H9 (cell line): Measurements from ENCODE around the gene CENPM. TPM values are rescaled to one million over a fixed set of nuclear protein-coding genes. Genes with fewer than 3 reads are reported as not detected.

Source experiments
- DNase-seq: peaks from one replicate; pipeline ENCODE4 v3.0.0-alpha.2; 2017
- H2AFZ ChIP-seq: one replicate; pipeline ENCODE4 v1.6.1; 2013; ENCODE audit warnings: mild to moderate bottlenecking, low read length, control low read depth, moderate library complexity
- H2AK5ac ChIP-seq: 2 replicates; pipeline ENCODE4 v1.6.1; 2013; ENCODE audit warnings: low read length, control low read depth, mixed read lengths; ENCODE audit not compliant: insufficient read length
- H2BK120ac ChIP-seq: one replicate; pipeline ENCODE4 v1.6.1; 2013; ENCODE audit warnings: low read depth, mild to moderate bottlenecking, low read length, control low read depth, inconsistent platforms; ENCODE audit not compliant: poor library complexity, severe bottlenecking
- H2BK12ac ChIP-seq: 2 replicates; pipeline ENCODE4 v1.6.1; 2013; ENCODE audit warnings: low read length, control low read depth, mixed read lengths, low read depth; ENCODE audit not compliant: insufficient read length
- H2BK15ac ChIP-seq: 2 replicates; pipeline ENCODE4 v1.6.1; 2013; ENCODE audit warnings: low read depth, low read length, control low read depth
- H2BK20ac ChIP-seq: one replicate; pipeline ENCODE4 v1.6.1; 2013; ENCODE audit warnings: low read depth, mild to moderate bottlenecking, low read length, control low read depth, inconsistent platforms; ENCODE audit not compliant: poor library complexity, severe bottlenecking
- H2BK5ac ChIP-seq: 2 replicates; pipeline ENCODE4 v1.6.1; 2013; ENCODE audit warnings: low read length, control low read depth, mixed read lengths; ENCODE audit not compliant: insufficient read length
- H3K14ac ChIP-seq: 2 replicates; pipeline ENCODE4 v1.6.1; 2013; ENCODE audit warnings: low read length, control low read depth; ENCODE audit not compliant: insufficient read depth
- H3K18ac ChIP-seq: 2 replicates; pipeline ENCODE4 v1.6.1; 2013; ENCODE audit warnings: low read depth, mild to moderate bottlenecking, mixed read lengths, low read length, control low read depth; ENCODE audit not compliant: insufficient read length
- H3K23ac ChIP-seq: 2 replicates; pipeline ENCODE4 v1.6.1; 2013; ENCODE audit warnings: low read length, control low read depth, mixed read lengths, low read depth; ENCODE audit not compliant: insufficient read length
- H3K23me2 ChIP-seq: 2 replicates; pipeline ENCODE4 v1.6.1; 2013; ENCODE audit warnings: low read depth, mild to moderate bottlenecking, mixed read lengths, low read length, control low read depth; ENCODE audit not compliant: insufficient read length, poor library complexity, severe bottlenecking
- H3K27ac ChIP-seq: 2 replicates; pipeline ENCODE4 v1.5.1; 2013; ENCODE audit warnings: low read length, control low read depth, mixed read lengths, low read depth; ENCODE audit not compliant: insufficient read length
- H3K27me3 ChIP-seq: 2 replicates; pipeline ENCODE4 v1.6.1; 2013; ENCODE audit warnings: low read length, control low read depth, inconsistent platforms; ENCODE audit not compliant: insufficient read depth
- H3K4ac ChIP-seq: 2 replicates; pipeline ENCODE4 v1.6.1; 2013; ENCODE audit warnings: low read depth, mild to moderate bottlenecking, control low read depth, inconsistent platforms, low read length, moderate library complexity
- H3K4me1 ChIP-seq: 2 replicates; pipeline ENCODE4 v1.6.1; 2013; ENCODE audit warnings: low read length, control low read depth, inconsistent platforms; ENCODE audit not compliant: insufficient read depth
- H3K4me2 ChIP-seq: 2 replicates; pipeline ENCODE4 v1.6.1; 2013; ENCODE audit warnings: low read length, control low read depth, mixed read lengths; ENCODE audit not compliant: insufficient read length, insufficient read depth
- H3K56ac ChIP-seq: 2 replicates; pipeline ENCODE4 v1.6.1; 2013; ENCODE audit warnings: low read depth, mild to moderate bottlenecking, mixed read lengths, low read length, control low read depth; ENCODE audit not compliant: insufficient read length
- H3K79me1 ChIP-seq: 2 replicates; pipeline ENCODE4 v1.6.1; 2013; ENCODE audit warnings: low read depth, mild to moderate bottlenecking, moderate library complexity, low read length, control low read depth, inconsistent platforms; ENCODE audit not compliant: insufficient read depth, poor library complexity, severe bottlenecking
- H3K79me2 ChIP-seq: 2 replicates; pipeline ENCODE4 v1.6.1; 2013; ENCODE audit warnings: low read length, control low read depth, inconsistent platforms; ENCODE audit not compliant: insufficient read depth
- H3K9ac ChIP-seq: 2 replicates; pipeline ENCODE4 v1.6.1; 2013; ENCODE audit warnings: low read length, control low read depth, mixed read lengths; ENCODE audit not compliant: insufficient read length; ENCODE audit errors: extremely low read depth
- H3K9me3 ChIP-seq: one replicate; pipeline ENCODE4 v1.6.1; 2013; ENCODE audit warnings: low read depth, low read length, inconsistent platforms; ENCODE audit not compliant: control insufficient read depth
- H3T11ph ChIP-seq: one replicate; pipeline ENCODE4 v1.6.1; 2013; ENCODE audit warnings: mild to moderate bottlenecking, low read length, control low read depth, inconsistent platforms
- H4K20me1 ChIP-seq: one replicate; pipeline ENCODE4 v1.6.1; 2013; ENCODE audit not compliant: control insufficient read depth, insufficient read length, insufficient read depth
- H4K5ac ChIP-seq: 2 replicates; pipeline ENCODE4 v1.6.1; 2013; ENCODE audit warnings: low read depth, mild to moderate bottlenecking, mixed read lengths, low read length, control low read depth; ENCODE audit not compliant: insufficient read length
- H4K8ac ChIP-seq: replicated peaks from 2 replicates; pipeline ENCODE4 v1.6.1; 2013; ENCODE audit warnings: low read length, control low read depth, mixed read lengths, low read depth; ENCODE audit not compliant: insufficient read length
- H4K91ac ChIP-seq: 2 replicates; pipeline ENCODE4 v1.6.1; 2013; ENCODE audit warnings: low read depth, mild to moderate bottlenecking, moderate library complexity, mixed read lengths, low read length, control low read depth; ENCODE audit not compliant: insufficient read length
- H3K27ac Mint-ChIP-seq, 3 experiments: 2 replicates in 2 of 3; 3 replicates in 1 of 3; pipeline ENCODE4 v1.8.0; 2020 to 2021; ENCODE audit warnings: mixed read lengths in 3 of 3, mild to moderate bottlenecking in 1 of 3, moderate library complexity in 1 of 3
- H3K27me3 Mint-ChIP-seq: 2 replicates; pipeline ENCODE4 v1.8.0; 2021; ENCODE audit warnings: low read depth, mild to moderate bottlenecking, moderate library complexity, mixed read lengths
- H3K36me3 Mint-ChIP-seq, 3 experiments: 2 replicates in 2 of 3; 3 replicates in 1 of 3; pipeline ENCODE4 v1.8.0; 2020 to 2021; ENCODE audit warnings: low read depth in 3 of 3, mixed read lengths in 3 of 3; ENCODE audit not compliant: insufficient read depth in 1 of 3
- H3K4me1 Mint-ChIP-seq, 2 experiments: 2 replicates each; pipeline ENCODE4 v1.8.0; 2020; ENCODE audit warnings: mixed read lengths in 2 of 2
- H3K4me3 Mint-ChIP-seq, 2 experiments: 2 replicates in 1 of 2; 3 replicates in 1 of 2; pipeline ENCODE4 v1.8.0; 2020 to 2021; ENCODE audit warnings: mild to moderate bottlenecking in 2 of 2, mixed read lengths in 2 of 2, moderate library complexity in 1 of 2
- H3K9me3 Mint-ChIP-seq, 2 experiments: 2 replicates in 1 of 2; 3 replicates in 1 of 2; pipeline ENCODE4 v1.8.0; 2020; ENCODE audit warnings: mild to moderate bottlenecking in 2 of 2, mixed read lengths in 2 of 2, moderate library complexity in 1 of 2
- CTCF ChIP-seq: fragments of 200-600 bp; sonication (generic); conservative IDR thresholded peaks from 3 replicates; pipeline ENCODE4 v1.8.0; 2021; ENCODE audit warnings: antibody characterized with exemption, mild to moderate bottlenecking
- WGBS: extraction: QIAGEN DNeasy Blood & Tissue Kit; methylation state at CpG from one replicate; pipeline ENCODE4 v1.1.7; 2013; ENCODE audit warnings: missing lambda C conversion rate, low lambda C conversion rate, mixed read lengths; ENCODE audit not compliant: insufficient read length; ENCODE audit errors: extremely low coverage; 5-methylcytosine and 5-hydroxymethylcytosine counted together
- total RNA-seq: library from RNA; stranded (reverse); gene quantifications from 2 replicates; pipeline ENCODE4 v1.2.1, GENCODE V29; 2021

Gene CENPM
- total RNA-seq, 1 experiment from 2014 or later: 36.5 TPM

DNA sequence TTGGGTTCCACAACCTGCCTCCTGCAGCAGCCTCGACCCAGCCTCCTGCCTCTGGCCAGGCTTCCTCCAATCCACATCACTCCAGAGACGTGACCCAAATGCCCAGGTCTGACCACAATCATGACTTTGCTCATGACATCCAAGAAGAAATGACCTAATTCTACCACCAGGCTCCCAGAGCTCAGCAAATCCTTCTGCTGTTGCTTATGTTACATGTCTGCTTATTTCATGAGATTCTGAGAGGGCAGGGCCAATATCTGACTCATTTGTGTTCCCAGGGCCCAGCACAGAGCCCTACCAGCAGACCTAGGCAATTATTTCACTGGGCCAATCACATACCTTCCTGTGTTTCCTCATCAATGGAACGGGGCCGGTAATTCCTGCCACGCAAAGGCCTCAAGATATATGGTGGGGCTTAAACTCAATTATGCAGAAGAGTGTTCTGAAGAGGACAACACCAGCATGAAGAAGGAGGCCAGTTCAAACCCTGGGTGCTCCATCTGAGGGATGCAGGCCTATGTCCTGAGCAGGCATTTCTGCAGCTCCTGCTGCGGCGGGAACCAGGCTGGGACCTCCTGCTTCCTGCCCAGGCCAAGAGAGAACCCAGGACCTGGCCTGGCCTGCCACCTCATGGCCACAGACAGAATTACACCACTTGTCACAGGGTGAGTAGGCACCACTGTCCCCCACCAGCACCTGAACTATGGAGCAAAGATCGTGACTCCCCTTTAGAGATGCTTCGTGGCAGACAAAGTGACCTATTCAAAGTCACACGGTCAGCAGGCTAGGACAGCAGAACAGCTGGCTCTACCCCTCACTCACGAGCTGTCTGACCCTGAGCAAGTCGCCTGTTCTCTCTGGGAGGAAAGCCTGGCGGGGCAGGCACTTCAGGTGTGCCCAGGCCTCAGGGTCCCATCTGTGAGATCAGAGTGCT, 5.9 kb downstream of the CENPM start:
- Histone ChIP-seq H3K79me1 (no peaks in the 10 kb centered on the region), H2BK120ac (no peak overlapping the region), H2AFZ (no peak overlapping the region), H3K27me3 (no peaks in the 10 kb centered on the region), H4K91ac (no peak overlapping the region), H3T11ph (no peak overlapping the region), H3K4me2 (no peak overlapping the region), H3K9ac (no peak overlapping the region), H2AK5ac (no peak overlapping the region), H3K56ac (no peak overlapping the region), H2BK15ac (no peak overlapping the region), H3K9me3 (no peaks in the 10 kb centered on the region), H3K23me2 (peaks cover 5% of the 10 kb centered on the region), H3K27ac (no peak overlapping the region), H3K4ac (no peak overlapping the region), H3K14ac (no peak overlapping the region), H4K8ac (no peak overlapping the region), H3K23ac (no peak overlapping the region), H4K20me1 (peaks cover 2% of the 10 kb centered on the region), H2BK12ac (no peak overlapping the region), H2BK20ac (no peak overlapping the region), H4K5ac (no peak overlapping the region), H3K79me2 (no peaks in the 10 kb centered on the region; the same call in 1 of the 2 replicates), H3K18ac (no peak overlapping the region), H2BK5ac (no peak overlapping the region), H3K4me1 (peaks cover 3% of the 10 kb centered on the region; the same call in 1 of the 2 replicates)
- Mint-ChIP-seq H3K27ac (peak overlapping the region; percentile 27 to 30 (median 29); a peak in 3 of 7 replicates), H3K36me3 (peaks cover 60 to 79% (median 77%) of the 10 kb centered on the region in 3 experiments; a peak in 6 of 7 replicates), H3K27me3 (no peaks in the 10 kb centered on the region; the same call in 1 of the 2 replicates), H3K4me3 (no peak overlapping the region), H3K4me1 (peaks cover 20 to 21% of the 10 kb centered on the region in 2 experiments), H3K9me3 (no peaks in the 10 kb centered on the region; a peak in 1 of 5 replicates)
- peak; percentile 90 for TF ChIP-seq CTCF
- peak; percentile 89 for DNase-seq
- no CpG with 5 or more reads among the region's 13 CpGs for WGBS
